Pancreas (tissue), 10 donors: ENCODE results near the gene CALM3. TPM values are rescaled to one million over a fixed set of nuclear protein-coding genes. Genes with fewer than 3 reads are reported as not detected.
"Not testable (repeated sequence)": the region's sequence is repeated elsewhere in the genome, so short reads cannot be mapped to it uniquely, and the experiment has no call there.

Experiments
- ATAC-seq, 4 donors: fragments of 200-7000 bp; cut with Tn5 transposase; one replicate each; pipeline versions ENCODE4 v1.8.0 to v1.9.1; 2020; ENCODE audit warnings: mild to moderate bottlenecking in 4 of 4, moderate library complexity in 4 of 4
- DNase-seq, 6 donors: peaks; one replicate each; pipeline ENCODE4 v3.0.0-alpha.2; 2020
- FAIRE-seq: peaks from 2 replicates; lab custom pipeline; 2012; peaks lifted over from hg19 to GRCh38; lab: Jason Lieb, UNC
- H3K27ac ChIP-seq, 4 donors: fragments of 200-600 bp; sonication (generic); 1 replicate in 3 of 4; 2 replicates in 1 of 4; pipeline versions ENCODE4 v1.5.0 to v1.8.0; 2020
- H3K27me3 ChIP-seq, 4 donors: fragments of 200-600 bp; one replicate each; pipeline ENCODE4 v1.8.0; 2021
- H3K36me3 ChIP-seq, 3 donors: fragments of 200-600 bp; sonication (generic) in 1 of 3; one replicate each; pipeline versions ENCODE4 v1.5.0 to v1.8.0; 2020 to 2021
- H3K4me1 ChIP-seq, 3 donors: fragments of 200-600 bp; one replicate each; pipeline ENCODE4 v1.8.0; 2021
- H3K4me3 ChIP-seq, 4 donors: fragments of 200-600 bp; sonication (generic) in 2 of 4; one replicate each; pipeline versions ENCODE4 v1.5.0 to v1.8.0; 2020 to 2021
- H3K9me3 ChIP-seq, 4 donors: fragments of 200-600 bp; one replicate each; pipeline ENCODE4 v1.8.0; 2021
- WGBS, 2 donors: extraction: QIAGEN DNeasy Blood & Tissue Kit; methylation state at CpG; one replicate each; pipeline ENCODE4 v1.1.7; 2013; 5-methylcytosine and 5-hydroxymethylcytosine counted together
- intact Hi-C, 3 donors: fragments of 100-400 bp; cut with DNase I; formaldehyde crosslinking; loops; one replicate each; pipeline versions ENCODE4 v1.11.1 to v1.14.2; 2022
- polyA plus RNA-seq, 2 donors: library from polyadenylated mRNA; stranded (reverse); fragments of 200-250 nt; gene quantifications; one replicate each; pipeline ENCODE4 v1.2.3, GENCODE V29; 2013
- total RNA-seq, 6 donors: library from RNA; stranded (reverse); fragmentation: NEBNext Ultra II Directional in 4 of 6; extraction: Animal tissue kit (Norgen Biotek cat#: 25700) in 4 of 6; gene quantifications; one replicate each; pipeline versions ENCODE4 v1.2.1 to v1.2.4, GENCODE V29; 2021 to 2023
- TF ChIP-seq, protein P1 (sequence below), 4 donors: fragments of 200-600 bp; sonication (generic) in 3 of 4; IDR thresholded peaks; one replicate each; pipeline versions ENCODE4 v1.5.0 to v1.8.0; 2021; ENCODE audit warnings: antibody characterized with exemption in 4 of 4
- donor health status: healthy with polysubstance abuse.
- donor health status: DM: no; HTN: no; CAD: no; lungs with moderate emphysema.
- donor health status: DM: no; HTN: no; CAD: no.
- donor health status: control.
- donor health status: control.
- donor health status: Bipolar disorder and iron deficiency.
- donor health status: DM: yes; HTN: yes; CAD: no.
- donor health status: DM: no; HTN: no; CAD: no.
- donor health status: DM: no; HTN: no; CAD: no.
- donor health status: DM: yes; HTN: yes; CAD: no.

CALM3 gene
- total and polyA plus RNA-seq, 8 donors: 59.6 to 127 (median 89.8) TPM

DNA sequence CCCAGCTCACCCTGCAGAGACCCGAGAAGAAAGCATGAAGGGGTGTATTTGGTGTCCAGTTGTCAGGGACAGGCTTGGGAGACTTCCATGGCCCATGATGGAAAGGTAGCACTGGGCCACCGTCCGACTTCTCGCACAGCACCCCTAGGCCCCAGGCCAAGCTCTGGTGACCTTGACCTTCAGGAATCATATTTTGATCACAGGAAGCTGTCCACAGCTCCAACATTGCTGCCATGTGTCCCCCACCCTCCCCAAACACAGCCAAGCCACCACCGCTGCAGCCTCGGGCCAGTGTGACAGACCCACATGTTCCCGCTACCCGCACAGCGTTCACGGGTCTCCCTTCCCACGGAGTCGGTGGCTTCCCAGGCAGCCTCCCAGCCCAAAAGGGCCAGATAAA is 24.6 kb downstream of the CALM3 start:
- 61 to 67% methylated on average over 12 of the region's 12 CpGs for WGBS, 2 donors
- Histone ChIP-seq H3K4me3 (no peak overlapping the region), H3K27me3 (no peaks in the 10 kb centered on the region), H3K36me3 (no peaks in the 10 kb centered on the region), H3K4me1 (peaks cover 0 to 4% (median 0%) of the 10 kb centered on the region in 3 donors), H3K27ac (no peak overlapping the region), H3K9me3 (no peaks in the 10 kb centered on the region)
- intact Hi-C loops: no loop called here
- ATAC-seq (no peak), DNase-seq (no peak), FAIRE-seq (no peak)
- TF ChIP-seq, protein P1, sequence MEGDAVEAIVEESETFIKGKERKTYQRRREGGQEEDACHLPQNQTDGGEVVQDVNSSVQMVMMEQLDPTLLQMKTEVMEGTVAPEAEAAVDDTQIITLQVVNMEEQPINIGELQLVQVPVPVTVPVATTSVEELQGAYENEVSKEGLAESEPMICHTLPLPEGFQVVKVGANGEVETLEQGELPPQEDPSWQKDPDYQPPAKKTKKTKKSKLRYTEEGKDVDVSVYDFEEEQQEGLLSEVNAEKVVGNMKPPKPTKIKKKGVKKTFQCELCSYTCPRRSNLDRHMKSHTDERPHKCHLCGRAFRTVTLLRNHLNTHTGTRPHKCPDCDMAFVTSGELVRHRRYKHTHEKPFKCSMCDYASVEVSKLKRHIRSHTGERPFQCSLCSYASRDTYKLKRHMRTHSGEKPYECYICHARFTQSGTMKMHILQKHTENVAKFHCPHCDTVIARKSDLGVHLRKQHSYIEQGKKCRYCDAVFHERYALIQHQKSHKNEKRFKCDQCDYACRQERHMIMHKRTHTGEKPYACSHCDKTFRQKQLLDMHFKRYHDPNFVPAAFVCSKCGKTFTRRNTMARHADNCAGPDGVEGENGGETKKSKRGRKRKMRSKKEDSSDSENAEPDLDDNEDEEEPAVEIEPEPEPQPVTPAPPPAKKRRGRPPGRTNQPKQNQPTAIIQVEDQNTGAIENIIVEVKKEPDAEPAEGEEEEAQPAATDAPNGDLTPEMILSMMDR (IDR thresholded peaks at IDR 0.05): no peak

DNA sequence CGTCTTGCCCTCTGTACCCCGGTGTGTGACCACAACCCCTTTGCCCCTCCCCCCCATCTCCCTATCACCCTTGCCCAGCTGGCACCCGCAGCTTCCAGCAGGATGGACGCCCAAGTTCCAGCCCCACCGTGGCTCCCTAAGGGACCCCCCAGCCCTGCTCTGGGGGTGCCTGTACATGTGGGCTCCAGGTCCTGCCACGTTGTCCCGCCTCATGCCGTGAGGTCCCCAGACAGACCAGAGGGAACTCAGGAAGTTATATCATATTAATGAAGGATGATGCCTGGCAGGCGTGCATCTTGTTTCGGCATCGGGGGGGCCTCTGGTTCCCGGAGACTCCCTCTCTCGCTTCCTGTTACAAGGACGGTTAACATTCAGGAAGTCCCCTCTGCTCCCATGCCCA is 25.3 kb downstream of the CALM3 start:
- Histone ChIP-seq H3K4me1 (peaks cover 0 to 4% (median 0%) of the 10 kb centered on the region in 3 donors), H3K9me3 (no peaks in the 10 kb centered on the region), H3K36me3 (no peaks in the 10 kb centered on the region), H3K27ac (no peak overlapping the region), H3K4me3 (no peak overlapping the region), H3K27me3 (no peaks in the 10 kb centered on the region)
- WGBS, 2 donors: 78 to 79% methylated on average over 12 to 14 of the region's 14 CpGs
- TF ChIP-seq, protein P1 (IDR thresholded peaks at IDR 0.05): no peak
- intact Hi-C loops: no loop called here
- peak in 1 of 6 donors; percentile 58 for DNase-seq
- ATAC-seq: no peak
- no peak for FAIRE-seq

DNA sequence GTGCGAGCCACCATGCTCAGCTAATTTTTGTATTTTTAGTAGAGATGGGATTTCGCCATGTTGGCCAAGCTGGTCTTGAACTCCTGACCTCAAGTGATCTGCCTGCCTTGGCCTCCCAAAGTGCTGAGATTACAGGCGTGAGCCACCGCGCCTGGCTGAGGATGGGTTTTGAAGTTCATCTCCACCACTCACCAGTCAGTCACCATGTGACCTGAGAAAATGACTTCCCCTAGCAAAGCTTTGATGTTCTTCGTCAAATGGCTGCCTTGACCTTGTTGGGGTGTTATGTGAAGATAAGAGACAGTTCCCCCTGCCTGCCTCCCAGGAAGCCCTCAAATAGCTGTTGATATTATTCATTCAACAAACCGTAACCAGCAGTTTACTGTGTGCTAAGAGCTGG is 27.8 kb downstream of the CALM3 start:
- not testable (repeated sequence) for FAIRE-seq

DNA sequence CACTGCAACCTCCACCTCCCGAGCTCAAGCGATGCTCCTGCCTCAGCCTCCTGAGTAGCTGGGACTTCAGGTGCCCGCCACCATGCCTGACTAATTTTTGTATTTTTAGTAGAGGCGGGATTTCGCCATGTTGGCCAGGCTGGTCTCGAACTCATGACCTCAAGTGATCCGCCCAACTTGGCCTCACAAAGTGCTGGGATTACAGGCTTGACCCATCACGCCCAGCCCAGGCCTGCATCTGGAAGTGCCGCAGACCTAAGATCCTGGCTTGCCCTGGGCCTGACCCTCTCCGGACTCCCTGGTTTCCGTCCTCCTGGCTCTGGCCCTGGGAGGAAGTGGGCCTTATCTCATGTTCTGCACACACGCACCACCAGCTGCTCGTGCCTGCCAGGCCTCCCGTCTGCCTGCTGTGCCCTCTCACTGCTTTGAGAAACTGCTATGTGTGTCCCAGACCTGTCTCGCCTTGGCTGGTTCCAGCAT is 28.5 kb downstream of the CALM3 start:
- Histone ChIP-seq H3K9me3 (no peaks in the 10 kb centered on the region), H3K4me1 (peaks cover 0 to 4% (median 0%) of the 10 kb centered on the region in 3 donors), H3K4me3 (no peak overlapping the region), H3K27ac (peak overlapping the region in 1 of 4 donors; percentile 8), H3K36me3 (no peaks in the 10 kb centered on the region), H3K27me3 (no peaks in the 10 kb centered on the region)
- WGBS, 2 donors: 64 to 68% methylated on average over 15 of the region's 15 CpGs
- TF ChIP-seq, protein P1 (IDR thresholded peaks at IDR 0.05): no peak
- FAIRE-seq (no peak), ATAC-seq (peak in 2 of 4 donors; percentile 26 to 33), DNase-seq (peak in 3 of 6 donors; percentile 39 to 70 (median 55))
- intact Hi-C loops: no loop called here

More for the DNA sequence above, 27.8 kb downstream of the CALM3 start:
- H3K27me3 ChIP-seq, H3K4me1 ChIP-seq, H3K9me3 ChIP-seq, ATAC-seq, H3K36me3 ChIP-seq, intact Hi-C loops, DNase-seq, H3K27ac ChIP-seq, H3K4me3 ChIP-seq: not testable (repeated sequence)
- WGBS, 2 donors: 89% methylated on average over 7 of the region's 7 CpGs

DNA sequence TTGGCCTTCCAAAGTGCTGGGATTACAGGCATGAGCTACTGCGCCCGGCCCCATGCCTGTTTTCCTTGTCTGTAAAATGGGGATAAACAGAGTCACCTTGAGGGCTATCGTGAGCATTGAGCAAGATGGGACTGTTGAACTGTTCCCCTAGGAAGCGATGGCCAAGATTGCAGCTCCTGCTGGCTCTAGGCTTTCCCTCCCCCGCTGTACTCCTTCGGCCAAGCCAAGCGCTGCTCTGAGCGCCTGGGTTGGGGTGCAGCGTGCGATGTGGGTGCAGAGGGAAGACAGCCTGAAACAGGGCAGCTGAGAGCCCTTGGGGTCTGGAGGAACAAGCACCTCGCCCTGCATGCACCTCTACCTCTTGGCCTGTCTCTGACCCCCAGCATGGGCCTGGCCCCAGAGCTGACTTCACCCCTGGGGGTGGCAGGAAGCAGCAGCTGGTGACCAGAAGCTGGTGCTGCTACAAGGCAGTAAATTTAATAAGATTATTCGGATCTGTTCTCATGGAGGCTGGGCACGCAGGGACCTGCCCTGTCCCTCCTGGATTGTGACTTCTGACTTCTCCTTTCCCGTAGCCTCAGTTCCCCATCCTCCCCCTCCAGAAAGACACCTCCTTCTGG is 29.6 kb downstream of the CALM3 start:
- ATAC-seq (no peak), DNase-seq (no peak), FAIRE-seq (no peak)
- Histone ChIP-seq H3K4me3 (no peak overlapping the region), H3K4me1 (peaks cover 0 to 4% (median 0%) of the 10 kb centered on the region in 3 donors), H3K27me3 (no peaks in the 10 kb centered on the region), H3K36me3 (no peaks in the 10 kb centered on the region), H3K27ac (no peak overlapping the region), H3K9me3 (no peaks in the 10 kb centered on the region)
- WGBS, 2 donors: 88 to 91% methylated on average over 14 of the region's 14 CpGs
- intact Hi-C loops: no loop called here
- TF ChIP-seq, protein P1 (IDR thresholded peaks at IDR 0.05): no peak
